Fibroblast of upper back skin (primary cell): ENCODE data around the gene STMN3.
"Not testable (repeated sequence)": the region's sequence is repeated elsewhere in the genome, so short reads cannot be mapped to it uniquely, and the experiment has no call there.

Source experiments
- DNase-seq: peaks from one replicate; pipeline ENCODE4 v3.0.0-alpha.2; 2013

Gene STMN3

DNA sequence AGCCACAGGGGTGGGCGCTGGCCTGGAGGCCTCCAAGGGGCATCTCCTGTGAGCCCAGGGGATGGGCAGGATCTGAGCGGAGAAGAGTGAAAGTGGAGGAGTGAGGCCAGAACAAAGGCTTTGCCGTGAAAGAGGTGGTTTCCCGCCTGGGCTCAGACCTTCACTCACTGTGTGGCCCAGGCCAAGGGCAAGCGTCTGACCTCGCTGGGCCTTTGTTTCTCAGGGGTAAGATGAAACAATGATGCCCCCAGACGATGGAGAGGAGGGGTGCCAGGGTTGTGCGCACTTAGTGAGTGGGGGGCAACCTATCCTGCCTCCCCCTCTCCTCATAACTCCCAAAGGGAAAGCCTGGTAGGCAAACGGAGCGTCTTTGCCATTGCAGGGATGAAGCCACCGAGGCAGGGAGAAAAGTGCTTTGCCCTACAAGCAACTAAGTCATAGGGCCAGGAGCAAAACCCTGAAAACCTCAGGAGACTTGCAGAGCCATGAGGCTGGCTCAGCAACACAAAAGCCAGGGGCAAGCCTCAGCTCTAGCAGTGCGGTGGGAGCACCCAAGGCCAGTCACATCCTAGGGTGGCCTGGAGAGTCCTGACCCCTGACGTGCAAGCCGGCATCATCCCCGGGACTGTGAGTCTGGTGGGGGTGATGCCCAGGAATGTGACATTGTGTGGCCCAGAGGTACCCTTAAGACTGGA is 897 bp upstream of the STMN3 start:
- DNase-seq = no peak

GRCh38 chr20:63652192-63652980 is 838 bp downstream of the STMN3 start:
- DNase-seq = no peak

GRCh38 chr20:63651942-63652191 is 1.4 kb downstream of the STMN3 start:
- no peak for DNase-seq

GRCh38 chr20:63650486-63650885 is 2.7 kb downstream of the STMN3 start:
- DNase-seq = not testable (repeated sequence)

- no peak for DNase-seq
Observed at GRCh38 chr20:63648895-63649589, 4.2 kb downstream of the STMN3 start.

GRCh38 chr20:63648190-63648589 is 5.0 kb downstream of the STMN3 start:
- no peak for DNase-seq

- no peak for DNase-seq
Observed at GRCh38 chr20:63645218-63645617, 8.0 kb downstream of the STMN3 start.

- DNase-seq = no peak
Observed at GRCh38 chr20:63643946-63644345, 9.3 kb downstream of the STMN3 start.

DNA sequence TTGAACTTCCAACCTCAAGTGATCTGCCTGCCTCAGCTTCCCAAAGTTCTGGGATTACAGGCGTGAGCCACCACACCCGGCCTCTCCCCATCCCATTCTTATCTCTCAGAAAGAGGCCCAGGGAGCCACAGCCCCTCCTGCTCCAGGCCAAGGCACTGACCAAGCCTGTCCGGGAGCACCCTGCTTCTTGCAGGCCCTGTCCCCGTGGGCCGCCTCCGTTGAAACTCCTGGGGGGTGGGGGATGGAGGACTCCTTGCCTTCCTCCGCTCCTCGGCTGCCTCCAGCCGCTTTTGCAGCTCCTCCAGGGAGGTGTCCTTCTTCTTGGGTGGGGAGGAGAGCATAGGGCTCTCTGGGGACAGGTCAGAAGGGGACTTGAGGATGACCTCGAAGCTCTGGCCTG is 9.7 kb downstream of the STMN3 start:
- no peak for DNase-seq

DNA sequence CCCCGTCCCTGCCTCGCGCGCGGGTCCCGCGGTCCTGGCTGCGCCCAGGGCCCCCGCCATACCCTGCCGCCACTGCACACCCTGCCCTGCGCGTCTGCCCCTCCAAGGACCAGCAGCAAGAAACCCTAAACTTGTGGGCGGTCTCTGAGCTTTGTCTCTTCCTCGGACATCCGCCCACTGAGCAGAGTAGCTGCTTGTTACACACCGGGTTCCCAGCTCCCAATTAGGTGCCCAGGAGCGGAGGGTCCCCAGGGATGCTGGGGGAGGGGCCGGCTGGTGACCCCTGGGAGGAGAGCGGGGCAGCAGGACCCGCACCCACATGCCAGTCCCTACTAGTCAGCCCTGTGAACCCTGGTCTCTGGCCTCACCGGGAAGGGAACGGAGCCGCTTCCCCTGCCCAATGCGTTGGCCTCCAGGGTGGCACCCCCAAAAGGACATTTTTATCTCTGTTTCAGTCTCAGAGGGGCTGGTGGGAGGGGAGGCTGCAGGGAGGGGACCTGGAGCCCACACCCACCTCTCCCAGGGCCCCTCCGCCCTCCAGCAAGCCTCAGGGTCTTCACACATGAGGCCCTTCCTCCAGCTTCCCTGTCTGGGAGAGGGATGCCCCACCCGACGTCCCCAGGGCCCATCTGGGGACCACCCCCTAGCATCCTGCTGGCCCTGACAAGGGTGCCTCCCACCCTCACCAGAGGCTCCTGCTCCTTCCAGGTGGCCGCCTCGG is 10.5 kb downstream of the STMN3 start:
- DNase-seq = no peak

- DNase-seq = peak; percentile 68
Observed at GRCh38 chr20:63641792-63642523, 11.3 kb downstream of the STMN3 start.

DNA sequence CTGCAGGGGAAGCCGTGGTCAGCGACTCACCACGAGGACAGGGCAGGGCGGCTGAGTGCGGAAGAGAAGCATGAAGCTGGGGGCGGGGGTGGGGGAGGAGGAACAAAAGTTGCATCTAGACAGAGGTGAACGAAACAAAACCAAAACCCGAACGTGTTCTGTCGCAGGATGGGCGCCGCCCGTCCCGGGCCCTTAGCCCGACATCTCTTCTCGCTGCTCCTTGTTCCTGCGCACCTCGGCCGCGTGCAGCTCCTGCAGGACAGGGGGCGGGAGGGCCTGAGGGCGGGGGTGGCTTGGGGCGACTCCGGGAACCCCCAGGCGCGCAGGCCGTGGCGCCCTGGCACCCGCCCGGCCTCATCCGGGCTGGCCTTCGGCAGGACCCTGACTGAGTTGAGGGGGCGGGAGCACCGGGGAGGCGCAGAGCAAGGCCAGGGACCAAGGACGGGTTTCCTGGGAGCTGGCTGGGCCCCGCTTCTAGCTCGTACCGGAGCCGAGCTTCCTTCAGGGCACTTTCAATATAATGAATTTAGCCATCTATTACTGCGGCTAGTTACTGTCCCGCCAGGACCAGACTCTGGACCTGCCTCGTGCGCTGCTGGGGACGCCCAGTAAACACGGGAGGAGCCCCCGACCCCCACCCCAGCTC is 12.0 kb downstream of the STMN3 start:
- no peak for DNase-seq

DNA sequence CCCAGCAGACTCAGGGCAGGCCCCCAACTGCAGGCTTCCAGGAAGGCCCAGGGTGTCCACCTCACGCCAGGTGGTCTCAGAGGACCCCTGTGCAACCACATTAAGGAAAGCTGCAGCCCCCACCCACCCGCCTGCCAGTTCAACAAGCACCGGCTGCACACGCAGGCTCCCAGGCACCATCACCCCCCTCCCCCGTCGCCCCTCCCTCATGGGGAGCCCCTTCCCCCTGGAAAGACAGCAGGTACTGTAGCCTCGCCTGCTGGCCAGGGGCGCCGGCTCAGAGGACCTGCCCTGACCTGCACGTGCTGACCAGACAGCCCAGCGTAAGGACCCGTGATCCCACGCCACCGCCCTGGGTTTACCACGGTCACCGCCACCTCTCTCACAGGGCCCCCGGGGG is 12.5 kb downstream of the STMN3 start:
- not testable (repeated sequence) for DNase-seq

GRCh38 chr20:63640086-63640485 is 13.1 kb downstream of the STMN3 start:
- DNase-seq = no peak

DNA sequence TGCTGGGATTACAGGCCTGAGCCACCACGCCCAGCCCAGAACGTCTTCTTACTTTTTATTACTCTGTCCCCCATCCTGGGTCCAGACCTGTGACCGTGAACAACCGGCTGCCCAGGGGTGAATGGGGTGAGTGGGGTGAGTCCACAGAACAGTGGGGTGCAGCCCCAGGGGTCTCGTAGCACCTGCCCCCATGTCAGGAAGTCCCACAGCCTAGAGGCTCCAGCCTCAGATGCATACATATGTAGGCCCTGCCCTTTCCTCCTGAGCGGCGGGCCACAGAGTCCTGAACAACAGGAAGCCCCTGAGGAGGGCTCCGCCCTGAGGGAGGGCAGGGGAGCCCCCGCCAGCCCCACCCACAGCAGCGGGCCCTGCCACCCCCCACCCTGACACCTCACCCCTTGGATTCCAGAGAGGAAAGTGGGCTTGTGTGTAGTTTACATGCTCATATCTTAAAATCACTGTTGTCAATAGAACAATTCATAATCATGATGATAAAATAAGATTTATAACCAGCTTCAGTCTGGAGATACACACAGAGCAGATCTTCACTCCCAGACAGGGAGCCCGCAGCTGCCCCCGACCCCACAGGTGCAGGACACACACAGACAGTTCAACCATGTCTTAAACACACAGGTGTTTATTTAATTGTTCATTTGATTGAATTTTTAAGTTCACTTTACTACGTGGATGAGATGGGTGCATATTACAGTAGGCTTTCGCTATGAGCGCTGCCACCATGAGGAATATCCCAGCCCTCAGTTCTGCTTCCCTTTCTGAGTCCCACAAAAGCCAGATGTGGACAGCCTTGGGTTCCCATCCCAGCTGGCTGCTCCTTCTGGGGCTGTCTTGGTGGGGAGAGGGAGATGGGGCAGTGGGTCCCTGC is 13.9 kb downstream of the STMN3 start:
- DNase-seq = no peak

DNA sequence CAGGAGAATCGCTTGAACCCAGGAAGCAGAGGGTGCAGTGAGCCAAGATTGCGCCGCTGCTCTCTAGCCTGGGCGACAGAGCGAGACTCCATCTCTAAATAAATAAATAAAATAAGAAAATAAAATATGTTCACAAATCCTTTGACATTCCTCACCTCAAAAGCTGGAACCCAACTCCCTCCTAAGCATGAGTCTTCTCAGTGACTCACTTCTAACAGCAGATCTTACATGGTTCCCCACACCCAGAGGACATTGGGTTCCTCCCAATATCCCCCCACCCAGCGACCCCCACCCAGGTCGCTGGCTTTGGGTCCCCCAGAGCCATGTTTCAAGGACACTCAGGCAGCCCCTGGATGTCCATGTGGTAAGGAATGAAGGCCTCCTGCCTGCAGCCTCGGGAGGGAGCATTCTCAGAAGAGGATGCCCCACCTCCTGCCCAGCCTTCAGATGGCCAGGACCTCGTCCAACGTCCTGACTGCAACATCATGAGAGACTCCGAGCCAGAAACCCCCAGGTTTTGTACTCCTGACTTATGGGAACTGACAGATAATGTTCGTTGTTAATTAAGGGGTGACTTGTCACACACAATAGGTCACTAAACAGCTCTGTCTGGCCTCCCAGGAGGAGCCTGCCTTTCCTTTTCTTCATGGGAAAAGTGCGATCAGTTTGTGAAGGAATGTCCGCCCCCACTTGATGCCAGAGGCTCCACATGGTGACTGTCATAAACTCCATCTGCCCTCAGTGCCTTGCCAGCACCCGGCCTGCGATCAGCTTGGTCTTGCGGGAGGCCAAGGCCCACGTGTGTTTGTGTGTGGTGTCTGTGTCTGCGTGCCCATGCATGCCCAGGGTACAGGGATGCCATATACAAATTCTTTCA is 16.2 kb downstream of the STMN3 start:
- DNase-seq = no peak

DNA sequence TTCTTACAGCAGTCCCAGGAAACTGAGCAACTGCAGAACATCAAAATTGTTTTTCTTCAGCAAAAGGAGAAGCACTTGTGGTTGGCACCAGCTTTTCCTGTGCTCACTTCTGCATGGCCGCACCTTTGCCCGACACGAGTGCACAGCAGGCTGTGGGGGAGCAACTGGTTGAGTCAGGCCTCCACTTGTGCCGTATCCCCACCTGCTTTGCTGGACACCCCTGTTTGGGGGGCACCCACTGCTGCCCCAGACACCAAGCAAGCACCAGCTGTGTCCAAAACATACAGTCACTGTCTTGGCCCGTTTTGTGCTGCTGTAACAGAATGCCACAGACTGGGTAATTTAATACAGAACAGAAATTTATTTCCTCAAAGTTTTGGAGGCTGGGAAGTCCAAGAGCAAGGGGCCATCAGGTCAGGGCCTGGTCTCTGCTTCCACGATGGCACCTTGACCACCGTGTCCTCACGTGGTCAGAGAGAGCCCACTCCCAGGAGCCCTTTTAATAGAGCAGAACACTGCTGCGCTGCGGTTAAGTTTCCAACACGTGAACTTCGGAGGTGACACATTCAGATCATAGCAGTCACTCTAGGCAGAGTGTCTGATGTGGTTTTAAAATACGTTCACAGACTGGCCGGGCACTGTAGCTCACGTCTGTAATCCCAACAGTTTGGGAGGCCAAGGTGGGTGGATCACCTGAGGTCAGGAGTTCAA is 17.6 kb downstream of the STMN3 start:
- DNase-seq = no peak

GRCh38 chr20:63633732-63634131 is 19.5 kb downstream of the STMN3 start:
- no peak for DNase-seq

GRCh38 chr20:63631426-63631825 is 21.8 kb downstream of the STMN3 start:
- DNase-seq = not testable (repeated sequence)
